ENCODE results near the gene ZC3H12C.

The ZC3H12C gene

DNA sequence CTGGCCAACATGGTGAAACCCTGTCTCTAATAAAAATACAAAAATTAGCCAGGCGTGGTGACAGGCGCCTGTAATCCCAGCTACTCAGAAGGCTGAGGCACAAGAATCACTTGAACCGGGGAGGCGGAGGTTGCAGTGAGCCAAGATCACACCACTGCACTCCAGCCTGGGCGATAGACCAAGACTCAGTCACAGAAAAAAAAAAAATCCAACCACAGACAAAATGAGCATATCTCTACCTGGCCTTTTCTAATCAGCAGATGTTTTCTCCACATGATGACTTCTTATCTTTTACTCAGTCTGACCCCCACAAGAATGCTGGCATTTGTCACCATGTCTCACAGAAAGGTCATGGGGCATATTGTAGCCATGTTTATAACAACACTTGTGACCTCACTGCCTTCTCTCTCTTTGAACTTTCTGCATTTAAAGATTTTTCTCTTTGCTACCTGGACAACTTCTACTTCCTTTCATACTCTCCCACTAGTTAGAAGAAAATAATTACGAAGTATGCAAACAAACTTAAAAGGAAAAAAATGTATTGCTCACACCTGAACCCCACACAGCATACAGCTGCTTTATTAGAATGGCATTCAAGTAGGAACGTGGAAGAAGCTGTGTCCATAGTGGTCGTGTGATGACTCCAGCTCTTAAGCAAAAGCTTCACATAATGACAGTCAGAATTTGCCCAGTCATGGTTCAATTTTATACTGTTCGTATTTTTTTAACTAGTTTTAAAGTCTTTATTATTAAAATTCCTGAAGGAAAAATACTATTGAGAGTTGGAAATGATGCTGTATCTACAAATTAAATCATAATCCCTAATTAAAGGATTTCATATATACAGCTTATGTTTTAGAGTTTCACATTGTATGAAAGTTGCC, 65.4 kb downstream of the ZC3H12C start:
- TF ChIP-seq, protein P1, sequence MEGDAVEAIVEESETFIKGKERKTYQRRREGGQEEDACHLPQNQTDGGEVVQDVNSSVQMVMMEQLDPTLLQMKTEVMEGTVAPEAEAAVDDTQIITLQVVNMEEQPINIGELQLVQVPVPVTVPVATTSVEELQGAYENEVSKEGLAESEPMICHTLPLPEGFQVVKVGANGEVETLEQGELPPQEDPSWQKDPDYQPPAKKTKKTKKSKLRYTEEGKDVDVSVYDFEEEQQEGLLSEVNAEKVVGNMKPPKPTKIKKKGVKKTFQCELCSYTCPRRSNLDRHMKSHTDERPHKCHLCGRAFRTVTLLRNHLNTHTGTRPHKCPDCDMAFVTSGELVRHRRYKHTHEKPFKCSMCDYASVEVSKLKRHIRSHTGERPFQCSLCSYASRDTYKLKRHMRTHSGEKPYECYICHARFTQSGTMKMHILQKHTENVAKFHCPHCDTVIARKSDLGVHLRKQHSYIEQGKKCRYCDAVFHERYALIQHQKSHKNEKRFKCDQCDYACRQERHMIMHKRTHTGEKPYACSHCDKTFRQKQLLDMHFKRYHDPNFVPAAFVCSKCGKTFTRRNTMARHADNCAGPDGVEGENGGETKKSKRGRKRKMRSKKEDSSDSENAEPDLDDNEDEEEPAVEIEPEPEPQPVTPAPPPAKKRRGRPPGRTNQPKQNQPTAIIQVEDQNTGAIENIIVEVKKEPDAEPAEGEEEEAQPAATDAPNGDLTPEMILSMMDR (IDR thresholded peaks at IDR 0.05; ENCODE audit: control insufficient read depth, extremely low read depth, insufficient read depth): no peak
- H3K4me3 ChIP-seq (ENCODE audit: low read depth, low read length): no peak overlapping the region
- DNase-seq (ENCODE audit: low read depth): no peak

DNA sequence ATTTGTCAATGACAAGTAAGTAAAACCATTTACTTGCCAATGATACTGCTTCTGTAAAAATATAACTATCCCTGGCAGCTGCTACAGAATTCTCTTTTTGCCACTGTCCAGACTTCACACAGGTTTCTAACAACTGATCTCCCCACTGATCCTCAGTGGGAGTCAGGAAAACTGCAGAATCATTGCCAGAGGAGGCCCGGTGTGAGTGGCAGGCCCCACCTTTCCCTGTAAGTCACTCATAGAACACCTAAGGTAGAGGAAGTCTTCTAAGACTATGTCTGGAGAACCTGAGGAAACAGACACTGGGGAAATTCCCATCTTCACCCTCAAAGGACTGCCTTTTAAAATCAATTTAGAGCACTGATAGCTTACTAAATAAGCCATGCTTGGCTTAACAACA, 66.3 kb downstream of the ZC3H12C start:
- H3K4me3 ChIP-seq (ENCODE audit: low read depth, low read length): no peak overlapping the region
- no peak for DNase-seq (ENCODE audit: low read depth)
- TF ChIP-seq, protein P1 (IDR thresholded peaks at IDR 0.05; ENCODE audit: control insufficient read depth, extremely low read depth, insufficient read depth): no peak

DNA sequence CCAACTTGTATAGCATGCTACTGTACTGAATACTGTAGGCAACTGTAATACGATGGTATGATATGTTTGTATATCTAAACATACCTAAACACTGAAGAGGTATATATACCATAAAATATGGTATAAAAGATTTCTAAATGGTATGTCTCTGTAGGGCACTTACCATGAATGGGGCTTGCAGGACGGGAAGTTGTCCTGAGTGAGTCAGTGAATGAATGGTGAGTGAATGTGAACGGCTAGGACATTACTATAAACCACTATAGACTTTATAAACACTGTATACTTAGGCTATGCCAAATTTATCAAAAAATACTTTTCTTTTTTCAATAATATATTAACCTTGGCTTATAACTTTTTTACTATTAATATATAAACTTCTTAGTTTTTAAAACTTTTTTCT, 66.8 kb downstream of the ZC3H12C start:
- no peak overlapping the region for H3K4me3 ChIP-seq (ENCODE audit: low read depth, low read length)
- TF ChIP-seq, protein P1 (IDR thresholded peaks at IDR 0.05; ENCODE audit: control insufficient read depth, extremely low read depth, insufficient read depth): no peak
- DNase-seq (ENCODE audit: low read depth): no peak

DNA sequence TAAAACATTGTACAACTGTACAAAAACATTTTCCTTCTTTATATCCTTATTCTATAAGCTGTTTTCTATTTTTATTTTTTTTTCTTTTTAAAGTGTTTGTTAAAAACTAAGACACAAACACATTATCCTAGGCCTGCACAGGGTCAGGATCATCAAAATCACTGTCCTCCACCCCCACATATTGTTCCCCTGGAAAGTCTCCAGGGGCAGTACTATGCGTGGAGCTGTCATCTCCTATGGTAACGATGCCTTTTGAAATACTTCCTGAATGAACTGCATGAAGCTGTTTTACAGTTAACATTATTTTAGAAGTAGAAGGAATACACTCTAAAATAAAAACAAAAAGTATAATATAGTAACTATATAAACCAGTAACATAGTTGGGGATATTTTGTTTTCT, 67.2 kb downstream of the ZC3H12C start:
- H3K4me3 ChIP-seq (ENCODE audit: low read depth, low read length): no peak overlapping the region
- TF ChIP-seq, protein P1 (IDR thresholded peaks at IDR 0.05; ENCODE audit: control insufficient read depth, extremely low read depth, insufficient read depth): no peak
- DNase-seq (ENCODE audit: low read depth): no peak

DNA sequence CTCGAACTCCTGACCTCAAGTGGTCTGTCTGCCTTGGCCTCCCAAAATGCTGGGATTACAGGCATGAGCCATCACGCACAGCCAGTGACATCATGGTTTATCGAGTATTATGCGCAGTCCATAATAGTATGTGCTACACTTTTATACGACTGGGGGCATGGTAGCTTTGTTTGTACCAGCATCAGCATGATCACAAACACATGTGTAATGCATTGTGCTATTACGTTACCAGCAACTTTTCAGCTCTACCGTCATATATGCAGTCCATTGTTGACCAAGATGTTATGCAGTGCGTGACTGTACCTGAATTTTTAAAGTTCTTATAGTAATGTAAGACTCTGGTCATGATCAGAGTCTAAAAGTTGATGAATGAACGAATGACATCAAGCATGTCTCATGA, 67.9 kb downstream of the ZC3H12C start:
- TF ChIP-seq, protein P1 (IDR thresholded peaks at IDR 0.05; ENCODE audit: control insufficient read depth, extremely low read depth, insufficient read depth): no peak
- no peak for DNase-seq (ENCODE audit: low read depth)

DNA sequence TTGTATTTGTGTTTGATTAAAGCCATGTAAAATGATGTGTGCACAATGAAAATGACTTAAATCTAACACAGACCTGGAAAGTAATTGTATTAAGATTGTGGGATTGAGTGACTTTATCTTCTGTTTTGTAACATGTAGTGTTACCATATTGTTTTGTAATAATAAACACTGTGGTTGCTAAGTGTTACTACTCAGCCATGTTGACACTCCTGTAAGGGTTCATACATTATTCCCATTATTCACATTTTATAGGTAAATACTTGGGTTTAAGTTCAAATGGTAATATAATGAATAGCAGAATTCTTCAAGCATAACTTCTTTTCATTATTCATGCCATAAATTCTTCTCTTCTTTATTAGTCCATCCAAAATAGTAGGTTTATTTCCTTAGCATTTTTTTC, 69.0 kb downstream of the ZC3H12C start:
- no peak overlapping the region for H3K4me3 ChIP-seq (ENCODE audit: low read depth, low read length)
- TF ChIP-seq, protein P1 (IDR thresholded peaks at IDR 0.05; ENCODE audit: control insufficient read depth, extremely low read depth, insufficient read depth): no peak
- no peak for DNase-seq (ENCODE audit: low read depth)

More for the DNA sequence above, 67.9 kb downstream of the ZC3H12C start:
- H3K4me3 ChIP-seq (ENCODE audit: low read depth, low read length): no peak overlapping the region
